Memory B cell (primary cell): Measurements from ENCODE around the gene DTX1.

ENCODE experiments used
- ATAC-seq: fragments of 150-1000 bp; cut with Tn5 transposase; 2 replicates; pipeline ENCODE4 v1.10.0; 2021; ENCODE audit warnings: low read depth, mild to moderate bottlenecking, moderate library complexity
- DNase-seq, 2 donors: peaks; one replicate each; pipeline ENCODE4 v3.0.0; 2022; ENCODE audit warnings: low spot score in 2 of 2
- H3K27ac Mint-ChIP-seq: one replicate; pipeline ENCODE4 v1.8.0; 2022; ENCODE audit warnings: mild to moderate bottlenecking, moderate library complexity, mixed read lengths
- H3K27me3 Mint-ChIP-seq: one replicate; pipeline ENCODE4 v1.8.0; 2022; ENCODE audit warnings: mixed read lengths
- H3K36me3 Mint-ChIP-seq: one replicate; pipeline ENCODE4 v1.8.0; 2022; ENCODE audit warnings: mild to moderate bottlenecking, mixed read lengths
- H3K4me1 Mint-ChIP-seq: one replicate; pipeline ENCODE4 v1.8.0; 2022; ENCODE audit warnings: mixed read lengths
- H3K4me3 Mint-ChIP-seq: one replicate; pipeline ENCODE4 v1.8.0; 2022; ENCODE audit warnings: mild to moderate bottlenecking, moderate library complexity, mixed read lengths
- H3K9me3 Mint-ChIP-seq: one replicate; pipeline ENCODE4 v1.8.0; 2022; ENCODE audit warnings: mixed read lengths

Gene DTX1

DNA sequence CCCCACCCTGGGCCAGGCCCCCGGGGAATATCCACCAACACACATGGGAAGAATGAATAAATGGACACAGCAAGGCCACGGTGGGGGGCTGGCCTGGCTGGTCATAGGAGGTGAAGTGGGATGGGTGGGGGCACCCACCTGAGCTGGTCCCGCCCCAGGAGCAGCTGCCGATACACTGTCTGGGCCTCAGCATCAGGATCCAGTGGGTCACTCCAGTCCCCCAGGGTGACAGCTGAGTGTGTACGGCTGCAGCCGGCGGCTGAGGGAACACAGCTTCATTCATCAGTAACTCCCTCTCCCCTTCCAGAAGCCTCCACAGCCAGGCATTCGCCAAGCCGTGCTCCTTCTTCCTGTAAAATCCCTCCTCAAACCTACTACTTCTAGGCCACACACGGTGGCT lies 45.2 kb downstream of the DTX1 start:
- H3K9me3 Mint-ChIP-seq, result no peaks in the 10 kb centered on the region
- peaks cover 13% of the 10 kb centered on the region for H3K4me1 Mint-ChIP-seq
- DNase-seq (no peak), ATAC-seq (no peak)
- peaks cover 2% of the 10 kb centered on the region for H3K27me3 Mint-ChIP-seq
- no peak overlapping the region for H3K4me3 Mint-ChIP-seq
- no peak overlapping the region for H3K27ac Mint-ChIP-seq
- no peaks in the 10 kb centered on the region for H3K36me3 Mint-ChIP-seq

DNA sequence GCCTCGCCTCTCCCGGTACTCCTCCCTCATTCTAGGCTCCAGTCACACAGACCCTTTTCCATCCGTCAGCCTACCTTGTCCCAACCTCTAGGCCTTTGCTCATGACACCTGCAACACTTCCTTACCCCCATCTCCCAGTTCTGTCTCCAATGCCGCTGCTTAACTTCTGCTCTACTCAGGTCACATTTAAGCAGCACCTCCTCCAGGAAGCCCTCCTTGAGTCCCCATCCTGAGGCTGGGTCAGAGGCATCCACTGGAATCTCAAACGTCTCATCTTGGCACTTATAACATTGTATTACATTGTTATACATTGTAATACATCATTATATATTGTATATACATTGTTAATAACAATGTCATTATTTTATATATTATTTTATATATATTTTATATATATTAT lies 46.3 kb downstream of the DTX1 start:
- H3K27ac Mint-ChIP-seq, result no peak overlapping the region
- H3K4me1 Mint-ChIP-seq, result peaks cover 13% of the 10 kb centered on the region
- H3K4me3 Mint-ChIP-seq, result no peak overlapping the region
- DNase-seq (no peak), ATAC-seq (no peak)
- H3K27me3 Mint-ChIP-seq, result peaks cover 2% of the 10 kb centered on the region
- no peaks in the 10 kb centered on the region for H3K36me3 Mint-ChIP-seq
- no peaks in the 10 kb centered on the region for H3K9me3 Mint-ChIP-seq

DNA sequence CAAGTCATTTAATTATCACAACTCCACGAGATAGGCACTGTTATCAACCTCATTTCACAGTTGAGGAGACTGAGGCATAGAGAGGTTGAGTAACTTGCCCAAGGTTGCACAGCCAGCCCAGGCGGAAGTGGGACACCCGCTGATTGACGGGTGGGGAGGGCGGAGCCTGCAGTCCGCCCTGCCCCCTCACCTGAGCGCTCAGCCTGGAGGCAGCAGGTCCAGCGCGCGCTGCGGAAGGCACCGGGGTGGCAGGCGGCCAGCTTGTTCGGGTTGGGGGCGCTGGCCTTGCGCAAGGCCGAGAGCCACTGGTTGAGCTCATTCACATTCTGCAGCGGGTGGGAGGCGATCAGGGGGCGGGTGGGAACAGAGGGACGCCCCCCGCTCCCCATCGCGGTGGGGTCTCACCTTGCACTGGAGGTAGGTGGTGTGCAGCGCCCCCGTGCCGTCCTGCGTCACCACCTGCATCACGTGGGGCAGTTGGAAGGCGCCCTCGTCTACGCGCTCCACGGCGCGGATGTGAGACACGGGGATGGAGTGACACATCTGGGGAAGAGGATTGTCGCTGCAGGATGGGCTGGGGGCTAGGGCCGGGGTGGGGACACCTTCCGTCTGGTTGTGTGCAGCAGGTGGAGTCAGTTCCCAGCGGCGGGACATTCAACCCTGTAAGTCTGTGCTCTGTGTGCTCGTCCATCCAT lies 47.4 kb downstream of the DTX1 start:
- H3K27ac Mint-ChIP-seq, result no peak overlapping the region

DNA sequence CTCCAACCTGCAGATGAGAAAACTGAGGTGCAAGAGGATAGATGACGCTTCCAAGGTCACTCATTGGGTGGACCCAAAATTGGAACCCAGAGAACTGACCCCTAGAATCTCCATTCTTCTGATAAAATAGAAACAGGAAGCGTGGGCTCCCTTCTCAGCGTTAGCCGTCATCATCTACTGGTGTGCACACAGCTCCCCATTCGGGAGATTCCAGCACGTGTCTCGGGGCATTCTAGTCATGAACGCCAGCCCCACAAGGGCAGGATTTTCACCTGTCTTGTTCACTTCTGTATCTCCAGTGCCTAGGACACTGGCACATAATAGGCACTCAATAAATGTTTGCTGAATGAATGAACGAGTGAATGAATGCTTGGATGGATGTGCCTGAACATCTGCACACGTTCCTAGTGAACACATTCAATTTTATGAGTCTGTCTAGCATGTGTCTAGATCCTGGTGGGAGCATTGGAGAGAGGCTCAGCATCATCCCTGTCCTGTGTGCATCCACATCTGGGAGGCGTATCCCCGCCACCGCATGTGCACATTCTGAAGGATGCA lies 48.5 kb downstream of the DTX1 start:
- no peak for DNase-seq
- Mint-ChIP-seq H3K27me3 (peaks cover 2% of the 10 kb centered on the region), H3K4me3 (peak overlapping the region; percentile 34), H3K36me3 (no peaks in the 10 kb centered on the region), H3K9me3 (no peaks in the 10 kb centered on the region), H3K27ac (no peak overlapping the region), H3K4me1 (peaks cover 7% of the 10 kb centered on the region)
- peak; percentile 45 for ATAC-seq

More for the DNA sequence above, 47.4 kb downstream of the DTX1 start:
- H3K27me3 Mint-ChIP-seq, result peaks cover 2% of the 10 kb centered on the region
- no peaks in the 10 kb centered on the region for H3K9me3 Mint-ChIP-seq
- H3K4me3 Mint-ChIP-seq, result peak overlapping the region; percentile 78
- ATAC-seq (peak; percentile 82), DNase-seq (peak; percentile 36 to 47)
- no peaks in the 10 kb centered on the region for H3K36me3 Mint-ChIP-seq
- H3K4me1 Mint-ChIP-seq, result peaks cover 7% of the 10 kb centered on the region

DNA sequence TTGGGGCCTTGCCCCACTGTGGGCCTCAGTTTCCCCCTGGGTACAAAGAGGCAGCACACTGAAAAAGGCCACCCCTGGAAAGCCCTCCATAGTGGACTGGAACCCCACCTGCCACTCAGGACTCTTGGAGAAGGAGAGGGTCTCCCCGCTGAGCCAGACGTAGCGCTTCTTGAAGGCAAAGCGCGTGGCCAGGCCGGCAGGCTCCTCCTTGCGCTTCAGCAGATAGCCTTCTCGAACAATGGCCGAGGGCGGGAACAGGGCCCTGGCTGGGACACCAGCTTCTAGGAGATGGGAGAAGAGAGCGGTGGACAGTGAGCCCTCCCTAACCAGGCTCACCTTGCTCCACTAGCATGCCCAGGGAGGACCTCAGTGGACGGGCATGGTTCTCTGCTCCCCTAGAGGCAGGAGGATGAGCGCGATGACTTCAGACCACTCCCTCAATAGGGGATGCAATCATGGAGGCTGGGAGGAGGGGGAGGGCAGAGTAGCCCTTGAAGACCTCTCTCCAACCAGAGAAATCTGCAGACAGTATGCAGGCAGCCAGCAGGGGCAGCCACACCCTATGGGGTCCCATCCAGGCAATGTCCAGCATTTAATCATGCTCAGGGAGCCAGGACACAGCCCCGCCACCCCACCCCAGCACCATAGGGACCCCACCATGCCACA lies 49.2 kb downstream of the DTX1 start:
- DNase-seq, result no peak
- H3K9me3 Mint-ChIP-seq, result no peaks in the 10 kb centered on the region
- H3K36me3 Mint-ChIP-seq, result no peaks in the 10 kb centered on the region
- H3K4me1 Mint-ChIP-seq, result peaks cover 7% of the 10 kb centered on the region
- ATAC-seq, result no peak
- no peak overlapping the region for H3K4me3 Mint-ChIP-seq
- no peak overlapping the region for H3K27ac Mint-ChIP-seq
- peaks cover 2% of the 10 kb centered on the region for H3K27me3 Mint-ChIP-seq

DNA sequence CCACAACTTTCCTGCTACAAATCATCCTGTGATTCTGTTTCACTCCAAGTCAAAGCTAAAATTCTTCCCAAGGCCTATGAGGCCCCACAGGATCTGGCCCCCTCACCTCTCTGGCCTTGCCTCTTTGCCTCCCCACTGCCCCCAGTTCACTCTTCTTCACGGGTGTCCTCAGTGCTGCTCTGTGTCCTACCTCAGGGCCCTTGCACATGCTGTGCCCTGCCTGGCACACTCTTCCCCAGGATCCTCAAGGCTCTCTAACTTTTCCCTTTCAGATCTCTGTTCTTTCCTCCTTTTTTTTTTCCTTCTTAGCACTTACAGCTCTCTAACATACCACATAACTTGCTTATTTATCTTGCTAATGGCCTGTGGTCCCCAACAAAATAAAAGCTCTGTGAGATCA lies 49.8 kb downstream of the DTX1 start:
- Mint-ChIP-seq H3K27me3 (peaks cover 2% of the 10 kb centered on the region), H3K4me3 (no peak overlapping the region), H3K36me3 (no peaks in the 10 kb centered on the region), H3K27ac (no peak overlapping the region), H3K4me1 (peaks cover 7% of the 10 kb centered on the region), H3K9me3 (no peaks in the 10 kb centered on the region)
- ATAC-seq (no peak), DNase-seq (no peak)

DNA sequence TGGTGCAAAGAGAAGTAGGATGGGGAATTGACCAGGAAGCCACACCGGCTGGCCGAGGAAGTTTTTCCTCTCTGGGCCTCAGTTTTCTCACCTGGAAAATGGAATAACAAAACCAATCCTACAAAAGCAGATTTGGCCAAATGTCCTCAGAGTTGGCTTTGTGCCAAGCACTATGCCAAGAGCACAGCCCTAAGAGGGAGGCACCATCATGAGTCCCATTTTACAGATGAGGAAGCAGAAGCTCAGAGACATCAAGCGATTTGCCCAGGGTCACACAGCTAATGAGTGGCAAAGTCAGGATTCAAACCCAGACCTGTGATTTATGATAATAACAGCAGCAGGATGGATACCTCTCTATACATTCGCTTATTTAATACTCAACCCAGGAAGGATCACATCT lies 51.8 kb downstream of the DTX1 start:
- Mint-ChIP-seq H3K9me3 (no peaks in the 10 kb centered on the region), H3K4me3 (no peak overlapping the region), H3K4me1 (peaks cover 3% of the 10 kb centered on the region), H3K27me3 (peaks cover 8% of the 10 kb centered on the region), H3K27ac (no peak overlapping the region), H3K36me3 (no peaks in the 10 kb centered on the region)
- no peak for DNase-seq
- no peak for ATAC-seq

DNA sequence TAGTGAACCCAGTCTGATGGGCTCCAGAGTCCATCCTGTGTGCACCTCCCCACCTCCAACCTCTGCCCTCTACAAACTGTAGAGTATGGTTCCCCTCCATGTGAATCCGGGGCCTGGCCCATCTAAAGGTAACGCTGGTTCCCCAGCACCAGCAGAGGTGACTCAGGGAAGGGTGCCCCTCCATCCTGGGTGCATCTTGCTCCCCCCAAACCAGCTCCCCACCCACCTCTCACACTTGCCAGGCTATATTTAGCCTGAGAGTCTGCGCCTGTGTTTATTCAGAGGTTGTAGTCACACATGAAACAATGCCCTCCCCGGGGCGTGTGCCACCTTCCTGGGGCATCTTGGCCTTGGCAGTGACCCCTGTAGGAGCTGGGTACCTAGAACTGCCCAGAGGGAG lies 52.8 kb downstream of the DTX1 start:
- Mint-ChIP-seq H3K27ac (no peak overlapping the region), H3K27me3 (peaks cover 10% of the 10 kb centered on the region), H3K9me3 (no peaks in the 10 kb centered on the region), H3K4me1 (no peaks in the 10 kb centered on the region), H3K36me3 (no peaks in the 10 kb centered on the region), H3K4me3 (no peak overlapping the region)
- DNase-seq, result no peak
- ATAC-seq, result no peak

DNA sequence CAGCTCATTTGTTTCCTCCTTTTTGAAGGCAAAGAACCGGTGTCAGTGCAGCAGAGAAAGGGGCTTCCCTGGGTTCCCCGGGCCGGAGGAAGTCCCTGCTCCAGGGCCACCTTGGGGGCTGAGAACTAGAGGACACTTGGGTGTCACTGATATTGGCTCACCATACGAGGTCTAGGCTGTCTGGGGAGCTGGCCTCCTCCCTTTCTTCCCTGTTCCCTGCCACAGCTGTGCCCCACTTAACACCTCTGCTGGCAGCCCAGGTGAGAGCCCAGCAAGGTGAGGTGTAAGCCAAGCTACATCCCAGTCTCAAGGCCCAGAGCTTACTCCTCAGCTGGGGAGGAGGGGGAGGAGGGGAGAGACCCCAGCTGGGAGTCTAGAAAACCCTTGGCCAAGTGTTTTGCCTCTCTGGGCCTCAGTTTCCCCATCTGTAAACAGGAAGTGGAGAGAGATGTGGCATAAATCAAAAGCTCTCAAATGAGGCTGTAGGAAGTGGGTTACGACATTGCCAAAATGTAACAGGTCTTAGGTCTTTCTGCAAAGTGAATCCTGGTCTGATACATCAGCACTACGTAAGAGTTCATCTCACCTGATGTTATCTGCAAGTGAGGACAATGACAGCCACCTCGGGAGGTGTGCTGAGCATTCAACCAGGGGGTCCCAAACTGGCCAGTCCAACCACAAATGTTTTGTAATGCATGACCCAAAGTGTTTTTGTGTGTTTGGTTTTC lies 53.5 kb downstream of the DTX1 start:
- no peaks in the 10 kb centered on the region for H3K36me3 Mint-ChIP-seq
- no peaks in the 10 kb centered on the region for H3K4me1 Mint-ChIP-seq
- no peak overlapping the region for H3K27ac Mint-ChIP-seq
- H3K9me3 Mint-ChIP-seq, result no peaks in the 10 kb centered on the region
- no peak for DNase-seq
- H3K4me3 Mint-ChIP-seq, result no peak overlapping the region
- peaks cover 10% of the 10 kb centered on the region for H3K27me3 Mint-ChIP-seq
- ATAC-seq, result no peak

DNA sequence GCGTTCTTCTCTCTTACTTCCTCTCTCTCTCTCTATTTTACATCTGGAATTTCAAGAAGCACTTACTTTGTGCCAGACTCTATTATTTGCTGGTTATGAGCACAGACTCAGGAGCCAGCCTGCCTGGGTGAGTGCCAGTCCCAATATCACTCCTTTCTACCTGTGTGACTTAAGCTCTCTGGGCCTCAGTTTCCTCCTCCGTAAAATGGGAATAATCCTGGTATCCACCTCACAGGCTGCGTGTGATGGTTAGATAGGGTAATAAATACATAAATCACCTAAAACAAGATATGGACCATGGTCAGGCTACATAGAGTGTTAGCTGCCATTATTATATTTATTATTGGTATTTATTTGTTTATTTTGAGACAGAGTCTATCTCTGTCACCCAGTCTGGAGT lies 54.7 kb downstream of the DTX1 start:
- Mint-ChIP-seq H3K36me3 (no peaks in the 10 kb centered on the region), H3K27ac (no peak overlapping the region)

DNA sequence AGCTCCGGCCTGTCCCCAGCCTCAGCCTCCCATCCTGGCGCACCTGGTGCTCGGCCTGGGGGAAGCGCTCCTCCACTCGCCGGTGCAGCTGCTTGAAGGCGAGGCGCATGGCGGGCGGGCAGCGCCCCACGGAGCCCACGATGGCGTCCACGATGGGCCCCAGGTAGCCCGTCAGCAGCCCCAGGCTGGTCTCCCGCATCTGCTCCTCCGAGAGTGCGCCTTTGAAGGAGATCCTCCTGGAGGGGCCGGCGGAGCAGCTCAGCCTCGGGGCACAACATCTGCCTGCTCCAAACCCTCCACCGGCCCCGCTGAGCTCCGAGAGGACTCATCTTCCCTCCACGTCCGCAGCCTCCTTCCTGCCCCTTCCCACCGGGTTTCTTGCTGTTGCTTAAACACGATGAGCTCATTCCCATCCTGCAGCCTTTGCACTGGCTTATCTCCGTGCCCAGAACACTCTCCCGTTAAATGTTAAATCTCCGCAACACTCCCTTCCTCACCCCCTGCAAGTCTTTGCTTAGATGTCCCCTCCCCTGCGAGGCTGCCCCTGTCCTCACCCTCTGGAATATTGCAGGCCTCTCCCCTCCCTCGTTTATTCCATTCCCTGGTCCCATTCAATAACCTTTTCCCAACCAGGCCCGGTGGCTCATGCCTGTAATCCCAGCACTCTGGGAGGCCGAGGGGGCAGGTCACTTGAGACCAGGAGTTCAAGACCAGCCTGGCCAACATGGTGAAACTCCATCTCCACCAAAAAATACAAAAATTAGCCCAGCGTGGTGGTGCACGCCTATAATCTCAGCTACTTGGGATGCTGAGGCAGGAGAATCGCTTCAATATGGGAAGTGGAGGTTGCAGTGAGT lies 55.7 kb downstream of the DTX1 start:
- Mint-ChIP-seq H3K4me1 (peaks cover 4% of the 10 kb centered on the region), H3K4me3 (no peak overlapping the region), H3K27ac (no peak overlapping the region), H3K9me3 (no peaks in the 10 kb centered on the region), H3K36me3 (no peaks in the 10 kb centered on the region), H3K27me3 (peaks cover 15% of the 10 kb centered on the region)
- ATAC-seq, result no peak
- no peak for DNase-seq

More for the DNA sequence above, 54.7 kb downstream of the DTX1 start:
- peaks cover 12% of the 10 kb centered on the region for H3K27me3 Mint-ChIP-seq
- no peaks in the 10 kb centered on the region for H3K9me3 Mint-ChIP-seq
- peaks cover under 1% of the 10 kb centered on the region for H3K4me1 Mint-ChIP-seq
- no peak overlapping the region for H3K4me3 Mint-ChIP-seq
- no peak for DNase-seq
- no peak for ATAC-seq

DNA sequence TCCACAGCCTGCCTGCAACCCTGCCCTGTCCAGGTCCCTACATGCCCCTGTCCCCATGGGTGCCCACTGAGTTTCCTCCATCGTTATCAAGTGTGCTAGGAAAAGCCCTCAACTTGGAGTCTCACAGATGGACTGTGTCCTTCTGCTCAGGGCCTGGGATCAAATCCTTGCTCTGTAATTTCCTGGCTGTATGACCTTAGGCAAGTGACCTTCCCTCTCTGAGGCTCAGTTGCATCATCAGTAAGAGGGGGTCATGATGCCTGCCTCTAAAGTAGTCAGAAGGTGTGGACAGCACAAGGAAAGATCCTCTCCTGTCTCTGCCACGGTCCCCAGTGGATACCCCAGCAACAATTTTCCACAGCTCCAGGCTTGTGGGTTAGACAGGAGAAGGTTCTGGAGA lies 56.9 kb downstream of the DTX1 start:
- H3K4me1 Mint-ChIP-seq, result peaks cover 4% of the 10 kb centered on the region
- H3K4me3 Mint-ChIP-seq, result no peak overlapping the region
- peaks cover 15% of the 10 kb centered on the region for H3K27me3 Mint-ChIP-seq
- DNase-seq, result no peak
- H3K36me3 Mint-ChIP-seq, result no peaks in the 10 kb centered on the region
- no peaks in the 10 kb centered on the region for H3K9me3 Mint-ChIP-seq
- no peak overlapping the region for H3K27ac Mint-ChIP-seq
- ATAC-seq, result no peak

DNA sequence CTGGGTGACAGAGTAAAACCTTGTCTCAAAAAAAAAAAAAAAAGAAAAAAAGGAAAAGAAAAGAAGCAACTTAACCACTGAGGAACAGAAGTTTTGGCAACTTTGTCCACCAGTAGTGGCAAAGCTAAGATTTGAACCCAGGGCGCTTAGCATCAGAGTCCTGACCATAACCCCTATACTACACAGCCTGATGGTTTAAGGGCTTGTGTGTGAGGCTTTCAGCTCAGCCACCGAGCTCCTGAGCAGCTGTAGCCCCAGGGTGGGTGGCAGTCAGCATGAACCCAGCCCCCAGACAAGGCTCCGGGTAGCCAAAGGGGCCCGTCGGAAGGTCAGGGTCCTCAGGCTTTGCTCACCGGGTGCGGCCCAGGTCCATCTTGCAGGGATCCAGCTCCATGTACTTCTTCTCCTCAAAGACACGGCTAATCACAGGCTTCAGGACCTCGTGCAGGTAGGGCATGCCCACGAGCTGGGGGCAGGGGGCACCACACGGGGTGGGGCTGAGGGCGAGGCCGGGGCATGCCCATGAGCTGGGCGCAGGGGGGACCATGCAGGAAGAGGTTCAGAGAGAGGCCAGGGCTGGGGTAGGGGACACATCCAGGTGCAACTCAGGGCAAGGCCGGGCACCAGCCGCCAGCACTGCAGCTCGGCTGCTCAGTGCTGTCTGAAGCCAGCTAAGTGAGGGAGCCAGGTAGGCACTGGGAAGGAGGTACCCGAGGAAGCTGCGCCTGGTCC lies 58.1 kb downstream of the DTX1 start:
- Mint-ChIP-seq H3K27ac (no peak overlapping the region), H3K9me3 (no peaks in the 10 kb centered on the region), H3K27me3 (peaks cover 15% of the 10 kb centered on the region), H3K36me3 (no peaks in the 10 kb centered on the region), H3K4me1 (peaks cover 4% of the 10 kb centered on the region), H3K4me3 (no peak overlapping the region)
- no peak for ATAC-seq
- DNase-seq, result no peak
